Cardiac muscle cell (in vitro differentiated cells and primary cell): ENCODE data around the gene FHIP2A. TPM values are rescaled to one million over a fixed set of nuclear protein-coding genes. Genes with fewer than 3 reads are reported as not detected.

Experiments
- DNase-seq, 2 donors: peaks; one replicate each; pipeline versions ENCODE4 v3.0.0 to v3.0.0-alpha.2; 2010 to 2017; ENCODE audit warnings: low read depth in 1 of 2, low spot score in 1 of 2
- H3K27ac ChIP-seq: fragments of 200-600 bp; sonication (generic); 2 replicates; pipeline ENCODE4 v1.5.1; 2016
- H3K27me3 ChIP-seq: fragments of 200-600 bp; sonication (generic); 2 replicates; pipeline ENCODE4 v1.6.0; 2016; ENCODE audit warnings: control low read depth
- H3K36me3 ChIP-seq: fragments of 200-600 bp; sonication (generic); 2 replicates; pipeline ENCODE4 v1.5.1; 2016; ENCODE audit warnings: control low read depth
- H3K4me1 ChIP-seq: fragments of 200-600 bp; sonication (generic); 2 replicates; pipeline ENCODE4 v1.8.1; 2017; ENCODE audit warnings: low read depth, mild to moderate bottlenecking, mixed run types
- H3K4me3 ChIP-seq: fragments of 200-600 bp; sonication (generic); 2 replicates; pipeline ENCODE4 v1.5.1; 2016; ENCODE audit warnings: mild to moderate bottlenecking
- H3K9me3 ChIP-seq: fragments of 200-600 bp; sonication (generic); 2 replicates; pipeline ENCODE4 v1.5.1; 2017; ENCODE audit warnings: low read depth, mild to moderate bottlenecking, control low read depth
- CTCF ChIP-seq: IDR thresholded peaks from 2 replicates; pipeline ENCODE4 v1.5.1; 2012; ENCODE audit warnings: low read depth, mild to moderate bottlenecking, low read length
- polyA plus RNA-seq: library from polyadenylated mRNA; unstranded; fragments of >200 nt; fragmentation: Nextera tagmentation; extraction: Ambion mirVana; gene quantifications from 2 replicates; pipeline ENCODE4 v1.2.1, GENCODE V29; 2016
- total RNA-seq: library from RNA; depleted of rRNA; stranded (reverse); fragments of >200 nt; gene quantifications from 2 replicates; pipeline ENCODE4 v1.2.3, GENCODE V29; 2016

The FHIP2A gene
- total and polyA plus RNA-seq, 2 experiments from 2014 or later: 14.8 to 49.4 TPM

DNA sequence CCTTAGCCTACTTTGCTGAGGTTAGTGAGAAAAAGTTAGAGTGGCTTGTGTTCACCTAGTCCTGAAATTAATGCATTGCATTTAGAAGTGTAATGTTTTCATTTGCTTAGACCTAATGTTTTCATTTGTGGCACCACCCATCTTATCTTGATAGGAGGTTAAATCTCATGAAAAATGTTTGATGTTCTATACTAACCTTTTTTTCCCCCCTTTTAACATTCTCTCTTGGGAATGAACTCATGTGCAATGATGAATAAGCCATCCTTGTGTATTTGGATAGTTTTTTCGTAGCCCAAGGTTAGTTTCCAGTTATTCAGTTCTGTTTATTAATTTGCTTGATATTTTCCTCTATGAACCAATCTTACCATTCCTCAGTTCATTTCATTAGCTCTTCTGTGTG is 2.8 kb downstream of the FHIP2A start:
- H3K36me3 ChIP-seq: no peaks in the 10 kb centered on the region
- peaks cover 19% of the 10 kb centered on the region for H3K4me1 ChIP-seq
- H3K4me3 ChIP-seq: peak overlapping the region; percentile 0
- no peaks in the 10 kb centered on the region for H3K27me3 ChIP-seq
- no peak overlapping the region for H3K27ac ChIP-seq
- DNase-seq: no peak
- H3K9me3 ChIP-seq: no peaks in the 10 kb centered on the region
- no peak for TF ChIP-seq CTCF

DNA sequence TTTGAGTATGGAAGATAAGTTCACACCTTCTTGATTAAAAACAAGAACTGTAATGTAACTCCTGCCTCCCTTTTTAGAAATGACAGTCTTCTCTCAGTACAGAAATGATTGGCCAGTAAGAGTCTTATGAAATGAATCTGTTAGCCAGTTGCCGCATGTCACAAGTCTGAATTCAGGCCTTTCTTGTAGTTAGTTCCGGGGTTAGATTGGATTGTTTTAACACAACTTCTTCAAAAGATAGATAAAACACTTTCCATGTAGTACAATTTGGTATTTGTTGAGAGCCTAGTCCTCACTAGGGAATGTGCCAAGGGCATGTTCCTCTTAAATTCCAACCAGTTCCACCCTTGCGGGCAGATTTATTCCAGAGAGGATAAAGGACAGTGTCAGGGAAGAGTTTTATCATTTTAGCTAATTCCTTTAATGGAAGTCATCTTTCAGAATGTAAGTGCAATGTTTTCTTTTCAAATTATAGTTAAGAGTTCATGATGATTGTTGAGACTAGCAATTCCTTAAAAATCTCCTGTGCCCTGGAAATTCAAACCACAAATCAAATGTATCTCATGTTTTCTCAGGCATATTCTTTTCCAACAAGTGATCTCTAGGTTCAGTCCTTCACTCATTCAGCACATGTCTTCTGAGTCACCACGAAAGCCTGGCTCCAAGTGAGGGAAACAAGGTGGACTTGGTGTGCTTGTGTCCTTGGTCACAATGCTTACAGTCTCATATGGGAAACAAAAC is 4.1 kb downstream of the FHIP2A start:
- peak overlapping the region; percentile 20 for H3K27ac ChIP-seq
- H3K36me3 ChIP-seq: no peaks in the 10 kb centered on the region
- peaks cover 19% of the 10 kb centered on the region for H3K4me1 ChIP-seq
- H3K9me3 ChIP-seq: no peaks in the 10 kb centered on the region
- H3K27me3 ChIP-seq: no peaks in the 10 kb centered on the region
- H3K4me3 ChIP-seq: no peak overlapping the region
- peak in 1 of 2 donors; percentile 69 for DNase-seq
- no peak for TF ChIP-seq CTCF

- Histone ChIP-seq H3K36me3 (peaks cover 16% of the 10 kb centered on the region), H3K4me3 (no peak overlapping the region), H3K27ac (no peak overlapping the region), H3K9me3 (no peaks in the 10 kb centered on the region), H3K4me1 (peaks cover 16% of the 10 kb centered on the region), H3K27me3 (no peaks in the 10 kb centered on the region)
- TF ChIP-seq CTCF: no peak
- DNase-seq: no peak
Measured at GRCh38 chr10:114829160-114829909, 7.8 kb downstream of the FHIP2A start.

DNA sequence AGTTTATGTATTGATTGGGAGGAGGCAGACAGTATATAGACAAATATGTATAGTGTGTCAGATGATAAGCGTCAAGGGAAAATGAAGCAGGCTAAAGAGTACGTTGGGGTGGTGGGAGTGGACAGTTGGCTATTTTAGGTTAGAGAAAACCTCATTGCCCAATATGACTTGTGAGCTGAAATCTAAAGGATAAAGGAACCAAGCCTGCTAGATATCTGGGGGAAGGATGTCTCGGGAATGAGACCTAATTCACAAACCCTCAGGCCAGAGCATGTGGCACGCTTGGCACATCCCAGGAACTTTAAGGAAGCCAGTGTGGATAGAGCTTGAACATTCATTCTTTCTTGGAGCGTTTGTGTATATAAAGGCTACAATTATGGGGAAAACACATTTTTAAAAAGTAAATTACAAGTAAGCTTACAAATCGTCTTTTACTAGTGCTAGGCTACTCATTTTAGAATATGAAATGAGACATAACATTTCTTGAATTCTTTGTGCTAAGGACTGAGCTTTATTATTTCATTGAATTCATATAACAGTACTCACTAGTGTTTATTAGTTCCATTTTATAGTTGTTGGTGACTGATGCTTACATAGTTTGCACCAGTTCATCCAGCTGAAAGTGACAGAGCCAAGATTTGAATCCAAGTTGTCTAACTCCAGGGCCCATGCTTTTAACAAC is 9.7 kb downstream of the FHIP2A start:
- no peaks in the 10 kb centered on the region for H3K4me1 ChIP-seq
- H3K36me3 ChIP-seq: peaks cover 36% of the 10 kb centered on the region
- no peak overlapping the region for H3K4me3 ChIP-seq
- no peak for TF ChIP-seq CTCF
- H3K27me3 ChIP-seq: no peaks in the 10 kb centered on the region
- H3K9me3 ChIP-seq: no peaks in the 10 kb centered on the region
- peak overlapping the region; percentile 2 for H3K27ac ChIP-seq
- DNase-seq: no peak

- Histone ChIP-seq H3K4me3 (no peak overlapping the region), H3K36me3 (peaks cover 78% of the 10 kb centered on the region), H3K9me3 (no peaks in the 10 kb centered on the region), H3K27ac (no peak overlapping the region), H3K4me1 (no peaks in the 10 kb centered on the region), H3K27me3 (no peaks in the 10 kb centered on the region)
- no peak for DNase-seq
- TF ChIP-seq CTCF: no peak
Measured at GRCh38 chr10:114837690-114838089, 16.1 kb downstream of the FHIP2A start.
